Epithelial cell of esophagus (primary cell): ENCODE data around the gene HOXB7.

ENCODE experiments used
- DNase-seq: peaks from one replicate; pipeline ENCODE4 v3.0.0; 2010; ENCODE audit warnings: low read depth
- H3K4me3 ChIP-seq: 2 replicates; pipeline ENCODE4 v1.5.1; 2011; ENCODE audit warnings: mild to moderate bottlenecking, low read length, control low read depth
- CTCF ChIP-seq: IDR thresholded peaks from 2 replicates; pipeline ENCODE4 v1.5.1; 2011; ENCODE audit warnings: low read depth, mild to moderate bottlenecking, low read length, control low read depth, inconsistent platforms; ENCODE audit not compliant: insufficient read depth; ENCODE audit errors: missing control alignments

The HOXB7 gene

GRCh38 chr17:48630009-48630924 lies 19.4 kb upstream of the HOXB7 start:
- TF ChIP-seq CTCF = no peak
- no peak for DNase-seq
- H3K4me3 ChIP-seq = no peak overlapping the region

GRCh38 chr17:48629411-48629759 lies 18.6 kb upstream of the HOXB7 start:
- TF ChIP-seq CTCF = no peak
- no peak overlapping the region for H3K4me3 ChIP-seq
- no peak for DNase-seq

- no peak for TF ChIP-seq CTCF
- no peak for DNase-seq
- no peak overlapping the region for H3K4me3 ChIP-seq
Observed at GRCh38 chr17:48628649-48629410, 18.0 kb upstream of the HOXB7 start.

GRCh38 chr17:48627623-48628521 lies 17.1 kb upstream of the HOXB7 start:
- H3K4me3 ChIP-seq = no peak overlapping the region
- DNase-seq = no peak
- no peak for TF ChIP-seq CTCF

- TF ChIP-seq CTCF = no peak
- DNase-seq = no peak
- H3K4me3 ChIP-seq = no peak overlapping the region
Observed at GRCh38 chr17:48627118-48627597, 16.3 kb upstream of the HOXB7 start.
